ENCODE results near the gene ADNP. TPM values are rescaled to one million over a fixed set of nuclear protein-coding genes. Genes with fewer than 3 reads are reported as not detected.
A peak's percentile ranks its signal among the peaks of the same experiment; 100 is the strongest.

ADNP gene
- total RNA-seq, 1 experiment from 2014 or later = 25.5 TPM

DNA sequence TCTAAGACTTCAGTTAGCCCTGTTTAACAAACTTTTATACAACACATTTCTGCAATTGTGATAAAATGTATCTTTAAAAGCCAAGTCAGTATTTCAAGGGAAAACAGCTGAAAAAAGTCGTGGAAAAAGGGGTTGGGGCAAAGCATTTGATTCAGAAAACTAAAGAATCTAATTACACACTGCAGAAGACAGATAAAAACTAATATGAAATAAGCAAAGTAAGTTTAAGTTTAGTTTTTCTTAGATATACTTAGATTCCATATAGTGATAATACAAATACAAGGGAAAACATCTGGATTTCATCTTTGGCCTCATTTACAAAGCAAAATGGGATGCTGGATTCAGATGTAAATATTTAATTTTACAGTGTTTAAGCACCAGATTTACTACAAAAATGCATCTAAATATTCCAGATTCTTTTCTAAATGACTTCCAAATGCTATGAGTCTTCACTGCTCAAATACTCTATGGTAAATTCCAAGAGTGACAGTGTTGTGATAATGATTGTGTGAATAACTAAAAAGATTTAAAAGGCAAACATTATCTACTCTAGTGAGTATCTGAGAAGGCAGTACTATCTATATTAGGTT lies 1.5 kb upstream of the ADNP start:
- no peak for DNase-seq (ENCODE audit: low read depth)

DNA sequence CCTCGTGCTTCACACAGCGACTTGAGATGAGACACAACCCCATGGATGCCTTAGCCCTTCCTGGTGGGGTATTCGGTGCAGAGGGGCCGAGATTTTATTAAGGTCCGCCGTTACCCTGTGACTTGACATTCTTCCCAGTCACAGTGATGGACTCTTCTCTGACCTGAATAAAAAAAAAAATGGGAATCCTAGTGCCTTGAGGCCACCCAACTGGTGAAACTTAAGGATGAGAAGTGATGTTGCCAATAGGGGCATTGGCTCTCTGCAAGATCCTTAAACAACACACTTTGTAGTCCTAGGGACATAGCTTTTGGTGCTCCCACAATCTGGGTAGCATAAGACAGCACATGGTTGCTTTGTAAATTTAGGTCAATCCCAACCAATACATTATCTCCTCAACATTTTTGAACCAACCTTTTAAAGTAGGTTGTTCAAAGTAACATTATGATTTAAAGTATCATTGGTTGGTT lies 814 bp upstream of the ADNP start:
- DNase-seq (ENCODE audit: low read depth) = no peak

- no peak for DNase-seq (ENCODE audit: low read depth)
Measured at GRCh38 chr20:50930976-50931305, 296 bp downstream of the ADNP start.

DNA sequence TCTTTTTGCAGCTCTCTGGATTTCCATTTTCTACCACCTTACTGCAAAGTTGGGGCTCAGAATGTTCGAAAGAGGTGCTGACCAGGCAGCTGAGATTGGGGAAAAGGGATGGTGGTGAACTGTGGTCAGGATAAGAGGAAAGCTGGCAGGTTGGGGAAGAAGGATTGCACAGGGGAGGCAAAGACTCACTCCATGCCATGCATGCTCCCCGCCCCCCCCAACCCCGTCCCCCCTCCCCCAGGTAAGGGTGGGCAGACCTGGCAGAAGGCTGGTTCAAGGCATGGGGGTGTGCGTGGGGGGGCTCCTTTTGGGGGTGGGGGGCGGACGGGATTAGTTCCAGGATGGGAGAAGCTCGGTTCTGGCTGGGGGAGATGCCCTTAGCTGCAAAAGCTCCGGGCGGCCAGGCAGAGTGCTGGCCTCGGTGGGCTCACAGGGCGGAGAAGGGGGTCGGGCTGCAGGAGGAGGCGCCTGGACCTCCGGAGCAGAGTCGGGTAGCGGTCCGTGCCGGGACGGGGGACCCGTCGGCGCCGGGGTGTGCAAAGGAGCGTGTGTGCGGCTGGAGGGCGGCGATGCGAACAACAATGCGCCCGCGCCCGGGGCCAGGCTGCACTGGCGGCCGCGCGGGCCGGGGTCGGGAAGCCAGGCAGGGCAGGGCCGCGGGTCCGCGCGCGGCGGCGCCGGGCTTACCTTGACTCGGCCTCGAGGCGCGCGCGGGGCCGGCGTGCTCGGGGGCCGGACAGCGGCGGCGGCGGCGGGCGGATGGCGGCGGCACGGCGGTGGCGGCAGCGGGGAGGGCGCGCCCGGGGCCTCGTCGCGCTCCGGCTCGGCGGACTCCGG lies 880 bp downstream of the ADNP start:
- no peak for DNase-seq (ENCODE audit: low read depth)

- DNase-seq (ENCODE audit: low read depth) = peak; percentile 96
Measured at GRCh38 chr20:50929299-50930138, 1.7 kb downstream of the ADNP start.

DNA sequence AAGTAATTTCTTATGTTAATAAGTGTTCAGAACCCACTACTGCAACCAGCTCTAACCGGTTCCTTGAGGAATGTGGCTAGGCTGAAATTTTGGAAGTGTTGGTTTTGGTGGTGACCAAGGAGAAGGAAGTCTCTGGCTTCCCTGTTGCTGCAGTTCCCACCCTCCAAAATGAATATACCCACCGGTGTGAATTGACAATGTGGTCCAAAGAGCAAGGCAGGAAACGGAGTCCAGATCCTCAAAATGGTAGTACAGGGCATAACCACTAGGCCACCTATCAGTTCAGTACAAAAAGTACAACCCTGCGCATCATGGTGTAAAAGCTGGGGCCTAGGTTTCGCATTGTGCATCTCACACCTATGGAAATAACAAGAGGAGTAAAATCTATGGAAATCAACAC lies 2.8 kb downstream of the ADNP start:
- DNase-seq (ENCODE audit: low read depth) = no peak

DNA sequence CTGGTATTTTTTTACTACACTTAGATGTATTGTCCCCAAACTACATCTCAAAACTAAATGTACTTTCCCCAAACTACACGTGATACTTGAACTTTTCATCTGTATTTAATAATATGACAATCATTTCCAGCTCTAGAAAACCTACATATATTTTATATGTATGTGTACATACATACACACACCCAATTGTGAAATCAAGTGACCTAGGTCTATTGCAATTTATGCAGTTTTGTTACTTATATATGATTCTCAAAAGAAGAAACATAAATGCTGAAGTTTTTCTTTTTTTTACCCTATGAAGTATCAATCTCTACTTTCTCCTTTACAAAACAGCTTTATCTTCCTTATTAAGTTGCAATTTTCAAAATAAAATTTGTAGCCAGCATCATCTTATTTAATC lies 4.7 kb downstream of the ADNP start:
- no peak for DNase-seq (ENCODE audit: low read depth)

GRCh38 chr20:50924261-50924920 lies 6.8 kb downstream of the ADNP start:
- DNase-seq (ENCODE audit: low read depth) = no peak

- DNase-seq (ENCODE audit: low read depth) = no peak
Measured at GRCh38 chr20:50921803-50922501, 9.3 kb downstream of the ADNP start.

GRCh38 chr20:50920997-50921396 lies 10.2 kb downstream of the ADNP start:
- DNase-seq (ENCODE audit: low read depth) = peak; percentile 59

GRCh38 chr20:50919567-50919966 lies 11.7 kb downstream of the ADNP start:
- DNase-seq (ENCODE audit: low read depth) = peak; percentile 98

- DNase-seq (ENCODE audit: low read depth) = peak; percentile 20
Measured at GRCh38 chr20:50918403-50918802, 12.8 kb downstream of the ADNP start.

DNA sequence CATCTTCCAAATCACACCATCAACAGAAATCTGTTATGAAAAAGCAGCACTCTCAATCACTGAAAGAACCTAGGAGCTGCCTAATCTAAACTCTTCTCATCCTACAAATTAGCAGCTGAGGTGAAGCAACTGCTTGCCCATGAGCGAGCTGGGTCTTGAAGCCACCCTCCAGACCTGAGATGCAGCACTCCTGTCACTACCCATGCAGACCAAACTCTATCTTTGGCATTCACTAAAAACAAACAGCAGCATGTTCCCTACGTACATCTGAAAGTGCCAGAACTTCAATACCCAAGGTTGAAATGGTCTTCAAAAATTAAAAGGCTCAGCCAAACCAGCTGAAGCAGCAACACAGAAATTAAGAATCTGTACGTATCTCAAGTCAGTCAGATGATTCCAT lies 14.3 kb downstream of the ADNP start:
- DNase-seq (ENCODE audit: low read depth) = no peak

DNA sequence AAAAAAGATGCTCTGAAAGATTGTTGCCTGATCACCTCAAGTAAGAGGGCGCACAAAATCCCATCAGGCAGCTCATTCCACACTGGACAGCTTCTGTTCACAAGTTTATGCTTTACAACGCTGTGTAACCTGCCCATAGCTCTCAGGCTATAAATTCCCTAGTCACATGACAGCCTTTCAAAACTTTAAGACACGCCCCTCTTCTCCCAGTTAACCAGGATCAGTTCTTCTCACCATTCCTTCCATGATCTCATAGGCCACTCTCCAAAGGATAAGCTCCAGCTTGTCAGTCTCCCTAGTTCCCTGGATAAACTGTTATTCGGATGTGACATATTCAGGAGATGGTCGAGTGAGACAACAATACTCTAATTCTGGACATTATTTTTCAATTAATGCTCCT lies 15.0 kb downstream of the ADNP start:
- peak; percentile 62 for DNase-seq (ENCODE audit: low read depth)

DNA sequence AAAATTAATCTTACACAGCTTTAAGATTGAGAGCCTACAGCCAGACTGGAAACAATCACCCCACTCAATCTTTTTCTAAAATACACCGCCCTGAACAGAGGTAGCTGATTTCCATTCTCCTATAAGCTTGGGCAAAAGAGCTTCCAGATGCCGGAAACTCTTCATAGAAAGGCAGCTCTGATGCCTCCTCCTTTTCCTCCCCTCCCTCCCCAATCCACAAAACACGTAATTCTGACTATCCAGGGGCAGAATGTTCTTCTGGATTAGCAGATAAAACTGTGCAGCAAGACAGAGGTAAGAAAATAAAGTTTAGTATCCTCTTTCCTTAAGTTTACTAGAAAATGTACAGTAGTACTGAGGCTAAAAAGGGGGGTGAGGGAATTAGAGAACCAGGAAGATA lies 15.8 kb downstream of the ADNP start:
- DNase-seq (ENCODE audit: low read depth) = peak; percentile 63

DNA sequence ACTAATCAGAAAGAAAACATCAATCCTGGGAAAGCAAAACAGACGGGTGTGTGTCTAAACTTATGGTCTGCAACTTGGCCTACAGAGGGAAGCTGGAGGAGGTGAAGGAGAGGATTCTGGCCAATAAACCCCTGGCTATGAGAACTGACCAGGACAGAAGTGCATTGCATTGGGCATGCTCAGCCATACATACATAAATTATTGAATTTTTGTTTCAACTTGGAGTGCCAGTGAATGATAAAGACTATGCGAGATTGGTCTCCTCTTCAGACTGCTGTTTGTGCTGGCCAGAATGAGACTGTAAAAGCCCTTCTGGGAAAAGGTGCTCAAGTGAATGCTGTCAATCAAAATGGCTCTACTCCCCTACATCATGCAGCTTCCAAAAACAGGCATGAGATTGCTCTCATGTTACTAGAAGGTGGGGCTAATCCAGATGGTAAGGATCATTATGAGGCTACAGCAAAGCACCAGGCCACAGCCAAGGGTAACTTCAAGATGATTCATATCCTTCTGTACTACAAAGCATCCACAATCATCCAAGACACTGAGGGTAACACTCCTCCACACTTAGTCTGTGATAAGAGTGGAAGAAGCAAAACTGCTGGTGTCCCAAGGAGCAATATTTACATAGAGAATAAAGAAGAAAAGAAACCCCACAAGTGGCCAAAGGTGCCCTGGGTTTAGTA lies 17.4 kb downstream of the ADNP start:
- DNase-seq (ENCODE audit: low read depth) = peak; percentile 80

- DNase-seq (ENCODE audit: low read depth) = no peak
Measured at GRCh38 chr20:50911716-50912115, 19.5 kb downstream of the ADNP start.

DNA sequence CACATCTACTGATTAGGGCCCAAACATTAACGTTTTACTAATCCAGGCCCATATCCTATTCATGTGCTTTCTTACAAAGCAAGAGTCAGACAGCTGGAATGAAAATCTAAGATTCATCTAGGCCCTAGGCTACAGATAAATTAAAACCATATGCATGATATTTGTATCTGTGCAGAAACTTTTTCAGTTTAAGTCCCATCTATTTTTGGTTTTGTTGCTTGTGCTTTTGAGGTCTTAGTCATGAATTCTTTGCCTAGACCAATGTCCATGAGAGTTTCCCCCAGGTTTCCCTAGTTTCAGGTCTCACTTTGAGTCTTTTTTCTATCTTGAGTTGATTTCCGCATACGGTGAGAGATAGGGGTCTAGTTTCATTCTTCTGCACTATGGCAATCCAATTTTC lies 20.2 kb downstream of the ADNP start:
- DNase-seq (ENCODE audit: low read depth) = no peak

- no peak for DNase-seq (ENCODE audit: low read depth)
Measured at GRCh38 chr20:50909413-50909812, 21.8 kb downstream of the ADNP start.

GRCh38 chr20:50904067-50904570 lies 27.1 kb downstream of the ADNP start:
- DNase-seq (ENCODE audit: low read depth) = no peak

Data from LHCN-M2 (cell line).